Measurements from ENCODE around the gene FCRL6. TPM values are rescaled to one million over a fixed set of nuclear protein-coding genes. Genes with fewer than 3 reads are reported as not detected.

Gene FCRL6
- polyA plus RNA-seq, 4 donors = 0.10 to 0.41 (median 0.34) TPM

GRCh38 chr1:159831412-159832141 is 29.4 kb downstream of the FCRL6 start:
- DNase-seq (ENCODE audit: low read depth in 4 of 4, low spot score in 3 of 4) = no peak

- DNase-seq (ENCODE audit: low read depth in 4 of 4, low spot score in 3 of 4) = no peak
Observed at GRCh38 chr1:159832309-159832708, 30.1 kb downstream of the FCRL6 start.

GRCh38 chr1:159835356-159835755 is 33.2 kb downstream of the FCRL6 start:
- DNase-seq (ENCODE audit: low read depth in 4 of 4, low spot score in 3 of 4) = no peak

GRCh38 chr1:159835862-159836525 is 33.8 kb downstream of the FCRL6 start:
- no peak for DNase-seq (ENCODE audit: low read depth in 4 of 4, low spot score in 3 of 4)

GRCh38 chr1:159838715-159839114 is 36.6 kb downstream of the FCRL6 start:
- no peak for DNase-seq (ENCODE audit: low read depth in 4 of 4, low spot score in 3 of 4)

GRCh38 chr1:159839116-159839849 is 37.1 kb downstream of the FCRL6 start:
- no peak for DNase-seq (ENCODE audit: low read depth in 4 of 4, low spot score in 3 of 4)

GRCh38 chr1:159841749-159842148 is 39.6 kb downstream of the FCRL6 start:
- no peak for DNase-seq (ENCODE audit: low read depth in 4 of 4, low spot score in 3 of 4)

- DNase-seq (ENCODE audit: low read depth in 4 of 4, low spot score in 3 of 4) = no peak
Observed at GRCh38 chr1:159843459-159843858, 41.3 kb downstream of the FCRL6 start.

- DNase-seq (ENCODE audit: low read depth in 4 of 4, low spot score in 3 of 4) = no peak
Observed at GRCh38 chr1:159845751-159846629, 43.8 kb downstream of the FCRL6 start.

GRCh38 chr1:159847231-159847630 is 45.1 kb downstream of the FCRL6 start:
- no peak for DNase-seq (ENCODE audit: low read depth in 4 of 4, low spot score in 3 of 4)

GRCh38 chr1:159848326-159848725 is 46.2 kb downstream of the FCRL6 start:
- DNase-seq (ENCODE audit: low read depth in 4 of 4, low spot score in 3 of 4) = no peak

- DNase-seq (ENCODE audit: low read depth in 4 of 4, low spot score in 3 of 4) = no peak
Observed at GRCh38 chr1:159849626-159850366, 47.6 kb downstream of the FCRL6 start.

GRCh38 chr1:159851407-159851806 is 49.2 kb downstream of the FCRL6 start:
- DNase-seq (ENCODE audit: low read depth in 4 of 4, low spot score in 3 of 4) = no peak

GRCh38 chr1:159853417-159854115 is 51.4 kb downstream of the FCRL6 start:
- DNase-seq (ENCODE audit: low read depth in 4 of 4, low spot score in 3 of 4) = no peak

GRCh38 chr1:159854116-159854692 is 52.0 kb downstream of the FCRL6 start:
- peak in 1 of 4 donors; percentile 37 for DNase-seq (ENCODE audit: low read depth in 4 of 4, low spot score in 3 of 4)

GRCh38 chr1:159854693-159855192 is 52.6 kb downstream of the FCRL6 start:
- DNase-seq (ENCODE audit: low read depth in 4 of 4, low spot score in 3 of 4) = peak in 3 of 4 donors; percentile 47 to 70 (median 57)

GRCh38 chr1:159855709-159856108 is 53.5 kb downstream of the FCRL6 start:
- DNase-seq (ENCODE audit: low read depth in 4 of 4, low spot score in 3 of 4) = no peak

GRCh38 chr1:159856576-159856975 is 54.4 kb downstream of the FCRL6 start:
- no peak for DNase-seq (ENCODE audit: low read depth in 4 of 4, low spot score in 3 of 4)

GRCh38 chr1:159857889-159858288 is 55.7 kb downstream of the FCRL6 start:
- DNase-seq (ENCODE audit: low read depth in 4 of 4, low spot score in 3 of 4) = no peak
